ENCODE results near the gene VAT1L.

GRCh38 chr16:77944631-77945030 is 156.3 kb downstream of the VAT1L start:
- TF ChIP-seq, protein P1, sequence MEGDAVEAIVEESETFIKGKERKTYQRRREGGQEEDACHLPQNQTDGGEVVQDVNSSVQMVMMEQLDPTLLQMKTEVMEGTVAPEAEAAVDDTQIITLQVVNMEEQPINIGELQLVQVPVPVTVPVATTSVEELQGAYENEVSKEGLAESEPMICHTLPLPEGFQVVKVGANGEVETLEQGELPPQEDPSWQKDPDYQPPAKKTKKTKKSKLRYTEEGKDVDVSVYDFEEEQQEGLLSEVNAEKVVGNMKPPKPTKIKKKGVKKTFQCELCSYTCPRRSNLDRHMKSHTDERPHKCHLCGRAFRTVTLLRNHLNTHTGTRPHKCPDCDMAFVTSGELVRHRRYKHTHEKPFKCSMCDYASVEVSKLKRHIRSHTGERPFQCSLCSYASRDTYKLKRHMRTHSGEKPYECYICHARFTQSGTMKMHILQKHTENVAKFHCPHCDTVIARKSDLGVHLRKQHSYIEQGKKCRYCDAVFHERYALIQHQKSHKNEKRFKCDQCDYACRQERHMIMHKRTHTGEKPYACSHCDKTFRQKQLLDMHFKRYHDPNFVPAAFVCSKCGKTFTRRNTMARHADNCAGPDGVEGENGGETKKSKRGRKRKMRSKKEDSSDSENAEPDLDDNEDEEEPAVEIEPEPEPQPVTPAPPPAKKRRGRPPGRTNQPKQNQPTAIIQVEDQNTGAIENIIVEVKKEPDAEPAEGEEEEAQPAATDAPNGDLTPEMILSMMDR (IDR thresholded peaks at IDR 0.05; ENCODE audit: extremely low read depth in 1 of 2, insufficient read depth in 1 of 2, low read depth in 1 of 2, low read length in 2 of 2), result no peak
- TF ChIP-seq EZH2 (IDR thresholded peaks at IDR 0.05; ENCODE audit: borderline replicate concordance, low read depth, low read length, severe bottlenecking), result no peak
- TF ChIP-seq POLR2A (IDR thresholded peaks at IDR 0.05; ENCODE audit: low read depth, low read length), result no peak
- no peak for TF ChIP-seq FOS (IDR thresholded peaks at IDR 0.05; ENCODE audit: borderline replicate concordance, insufficient read depth, low read length)
- no peak for TF ChIP-seq POLR2AphosphoS5 (IDR thresholded peaks at IDR 0.05; ENCODE audit: insufficient read depth, low read depth, low read length)
